ENCODE measurements around the gene ZNF184. TPM values are rescaled to one million over a fixed set of nuclear protein-coding genes. Genes with fewer than 3 reads are reported as not detected.

Gene ZNF184
- total RNA-seq, 6 donors from 2014 or later = 3.9 to 14.4 (median 5.1) TPM

DNA sequence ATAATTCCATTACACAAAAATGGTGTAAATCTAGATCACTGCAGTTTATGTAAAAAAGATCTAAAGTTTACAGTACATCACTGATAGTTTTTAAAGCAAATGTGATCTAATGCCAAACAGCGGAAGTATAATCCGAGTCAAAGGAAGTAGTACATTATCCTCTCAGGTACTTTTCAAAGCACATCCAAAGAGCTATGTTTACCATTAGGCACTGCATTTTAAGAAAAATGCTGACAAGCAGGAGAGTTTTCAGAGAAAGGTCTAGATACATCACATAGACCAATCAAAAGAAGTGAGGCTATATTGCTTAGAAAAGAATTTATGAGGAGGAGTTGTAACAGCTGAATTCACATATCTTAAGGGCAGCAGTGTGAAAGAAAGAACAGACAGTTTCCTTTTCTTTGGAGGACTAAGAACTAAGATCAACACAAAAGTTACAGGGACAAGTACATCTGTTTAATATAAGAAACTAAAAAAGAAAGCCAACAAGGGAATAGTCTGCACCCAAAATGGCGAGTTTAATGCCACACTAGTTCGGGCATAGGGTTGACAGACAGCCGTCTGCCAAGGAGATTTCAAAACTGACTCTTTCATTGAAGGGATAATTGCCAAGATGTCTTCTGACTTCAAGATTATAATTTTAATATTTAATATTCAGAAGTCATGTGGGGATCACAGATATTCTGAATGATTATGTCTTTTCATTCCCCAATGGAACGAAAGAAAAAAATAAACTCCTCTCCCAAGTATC lies 1.4 kb downstream of the ZNF184 start:
- DNase-seq (no peak), ATAC-seq (ENCODE audit: low FRiP score in 2 of 2) (no peak)
- no peaks in the 10 kb centered on the region for H3K27me3 ChIP-seq
- no peaks in the 10 kb centered on the region for H3K9me3 ChIP-seq
- peak overlapping the region in 1 of 4 donors; percentile 89 for H3K27ac ChIP-seq
- 36 to 40% methylated on average over 6 of the region's 6 CpGs for WGBS, 2 donors
- H3K36me3 ChIP-seq = peaks cover 9 to 35% (median 10%) of the 10 kb centered on the region in 4 donors
- peaks cover 14 to 24% (median 16%) of the 10 kb centered on the region in 4 donors for H3K4me1 ChIP-seq
- TF ChIP-seq POLR2AphosphoS5 (IDR thresholded peaks at IDR 0.05) (no peak), CTCF (IDR thresholded peaks at IDR 0.05) (no peak), EP300 (IDR thresholded peaks at IDR 0.05) (no peak), POLR2A (IDR thresholded peaks at IDR 0.05) (no peak)
- peak overlapping the region; percentile 50 to 86 (median 60) for H3K4me3 ChIP-seq

- no peaks in the 10 kb centered on the region for H3K9me3 ChIP-seq
Measured at GRCh38 chr6:27470023-27470422, 2.9 kb downstream of the ZNF184 start.

GRCh38 chr6:27468334-27468733 lies 4.6 kb downstream of the ZNF184 start:
- Histone ChIP-seq H3K27ac (no peak overlapping the region), H3K4me3 (no peak overlapping the region), H3K27me3 (no peaks in the 10 kb centered on the region), H3K4me1 (peaks cover 14 to 24% (median 16%) of the 10 kb centered on the region in 4 donors), H3K36me3 (peaks cover 10 to 50% (median 11%) of the 10 kb centered on the region in 4 donors), H3K9me3 (no peaks in the 10 kb centered on the region)
- no peak for DNase-seq
- TF ChIP-seq POLR2AphosphoS5 (IDR thresholded peaks at IDR 0.05) = no peak
- TF ChIP-seq EP300 (IDR thresholded peaks at IDR 0.05) = no peak
- TF ChIP-seq POLR2A (IDR thresholded peaks at IDR 0.05) = no peak
- no peak for TF ChIP-seq CTCF (IDR thresholded peaks at IDR 0.05)
- ATAC-seq (ENCODE audit: low FRiP score in 2 of 2) = no peak

More at GRCh38 chr6:27470023-27470422, 2.9 kb downstream of the ZNF184 start:
- ATAC-seq (ENCODE audit: low FRiP score in 2 of 2) (no peak), DNase-seq (no peak)
- H3K36me3 ChIP-seq = peaks cover 10 to 46% (median 11%) of the 10 kb centered on the region in 4 donors
- H3K27me3 ChIP-seq = no peaks in the 10 kb centered on the region
- no peak overlapping the region for H3K27ac ChIP-seq
- WGBS, 2 donors = 86 to 91% methylated on average over 2 of the region's 2 CpGs
- H3K4me1 ChIP-seq = peaks cover 14 to 24% (median 16%) of the 10 kb centered on the region in 4 donors
- TF ChIP-seq POLR2A (IDR thresholded peaks at IDR 0.05) = no peak
- TF ChIP-seq CTCF (IDR thresholded peaks at IDR 0.05) = no peak
- no peak for TF ChIP-seq EP300 (IDR thresholded peaks at IDR 0.05)
- no peak for TF ChIP-seq POLR2AphosphoS5 (IDR thresholded peaks at IDR 0.05)
- no peak overlapping the region for H3K4me3 ChIP-seq

- H3K27me3 ChIP-seq = no peaks in the 10 kb centered on the region
- H3K4me1 ChIP-seq = no peaks in the 10 kb centered on the region
- peaks cover 47 to 74% (median 63%) of the 10 kb centered on the region in 4 donors for H3K36me3 ChIP-seq
- no peak for TF ChIP-seq EP300 (IDR thresholded peaks at IDR 0.05)
- TF ChIP-seq POLR2AphosphoS5 (IDR thresholded peaks at IDR 0.05) = no peak
- no peak for TF ChIP-seq POLR2A (IDR thresholded peaks at IDR 0.05)
- no peak for TF ChIP-seq CTCF (IDR thresholded peaks at IDR 0.05)
- no peak overlapping the region for H3K27ac ChIP-seq
- no peak for ATAC-seq (ENCODE audit: low FRiP score in 2 of 2)
- DNase-seq = no peak
- peaks cover 64 to 96% (median 90%) of the 10 kb centered on the region in 4 donors for H3K9me3 ChIP-seq
- WGBS, 2 donors = 96 to 98% methylated on average over 3 of the region's 3 CpGs
- H3K4me3 ChIP-seq = no peak overlapping the region
Measured at GRCh38 chr6:27452496-27452897, 20.4 kb downstream of the ZNF184 start.

Measured in upper lobe of left lung (tissue), 6 donors.